GM13977 (cell line): Measurements from ENCODE around the gene NUB1.

Experiments used
- DNase-seq: peaks from one replicate; pipeline ENCODE4 v3.0.0; 2012; ENCODE audit warnings: low spot score
- CTCF ChIP-seq: IDR thresholded peaks from 2 replicates; pipeline ENCODE4 v1.5.1; 2012; ENCODE audit warnings: mild to moderate bottlenecking, control low read depth; ENCODE audit not compliant: insufficient read depth; ENCODE audit errors: extremely low read depth, missing control alignments
- in situ Hi-C: fragments of 300-500 bp; cut with MboI; formaldehyde crosslinking; loops from one replicate; pipeline ENCODE4 v1.12.0; 2022; ENCODE audit warnings: low sequenced_read_pairs, low pct_unique_long_range_greater_than_20kb, mixed read lengths, inconsistent platforms; ENCODE audit not compliant: unreplicated experiment

The NUB1 gene

GRCh38 chr7:151389096-151389767, 47.6 kb downstream of the NUB1 start:
- DNase-seq: no peak
- in situ Hi-C loops: no loop called here
- no peak for TF ChIP-seq CTCF

- no peak for DNase-seq
- TF ChIP-seq CTCF: no peak
- in situ Hi-C loops: no loop called here
These were observed 48.4 kb downstream of the NUB1 start for GRCh38 chr7:151389768-151390597.

- no peak for DNase-seq
- in situ Hi-C loops: no loop called here
- no peak for TF ChIP-seq CTCF
These were observed 49.2 kb downstream of the NUB1 start for GRCh38 chr7:151390598-151391357.

GRCh38 chr7:151391358-151391730, 49.7 kb downstream of the NUB1 start:
- no peak for TF ChIP-seq CTCF
- in situ Hi-C loops: no loop called here
- DNase-seq: no peak

GRCh38 chr7:151392002-151392401, 50.4 kb downstream of the NUB1 start:
- no peak for TF ChIP-seq CTCF
- in situ Hi-C loops: no loop called here
- DNase-seq: no peak

GRCh38 chr7:151392426-151392825, 50.8 kb downstream of the NUB1 start:
- in situ Hi-C loops: no loop called here
- no peak for DNase-seq
- no peak for TF ChIP-seq CTCF
